CD4-positive, alpha-beta T cell (primary cell): Measurements from ENCODE around the gene IGSF23. TPM values are rescaled to one million over a fixed set of nuclear protein-coding genes. Genes with fewer than 3 reads are reported as not detected.

Experiments used
- ATAC-seq: fragments of 200-7000 bp; cut with Tn5 transposase; one replicate; pipeline ENCODE4 v1.10.0; 2022; ENCODE audit warnings: mild to moderate bottlenecking; ENCODE audit not compliant: poor library complexity
- CTCF ChIA-PET: fragments of 350-600 bp; sonication (Branson Sonifier 250); formaldehyde crosslinking; loops from one replicate; lab custom pipeline; 2021; ENCODE audit warnings: antibody characterized with exemption, inconsistent platforms; lab: Charles Lee
- POLR2A ChIA-PET: fragments of 350-600 bp; sonication (Branson Sonifier 250); formaldehyde crosslinking; loops from one replicate; lab custom pipeline; 2021; ENCODE audit warnings: antibody characterized with exemption, inconsistent platforms; lab: Charles Lee
- DNase-seq, 14 experiments: peaks; one replicate each; pipeline ENCODE4 v3.0.0-alpha.2; 2013 to 2020; ENCODE audit warnings: mixed read lengths in 2 of 14
- H3K27ac ChIP-seq, 2 donors: one replicate each; pipeline versions ENCODE4 v1.5.1 to v1.7.0; 2013; ENCODE audit warnings: low read length in 2 of 2, low read depth in 1 of 2, mild to moderate bottlenecking in 1 of 2
- H3K27me3 ChIP-seq, 2 experiments: 1 replicate in 1 of 2; 2 replicates in 1 of 2; pipeline versions ENCODE4 v1.6.1 to v1.7.0; 2013; ENCODE audit warnings: low read length in 2 of 2, control low read depth in 1 of 2, mild to moderate bottlenecking in 1 of 2, moderate library complexity in 1 of 2; ENCODE audit not compliant: insufficient read depth in 2 of 2, control insufficient read depth in 1 of 2
- H3K36me3 ChIP-seq: one replicate; pipeline ENCODE4 v1.6.1; 2013; ENCODE audit warnings: low read length, control low read depth; ENCODE audit not compliant: insufficient read depth
- H3K4me1 ChIP-seq: one replicate; pipeline ENCODE4 v1.6.1; 2013; ENCODE audit warnings: low read length, control low read depth; ENCODE audit not compliant: insufficient read depth
- H3K4me3 ChIP-seq: one replicate; pipeline ENCODE4 v1.5.1; 2013; ENCODE audit warnings: mild to moderate bottlenecking, low read length, moderate library complexity
- H3K9me3 ChIP-seq, 2 experiments: 1 replicate in 1 of 2; 2 replicates in 1 of 2; pipeline versions ENCODE4 v1.6.1 to v1.7.0; 2013; ENCODE audit warnings: low read length in 2 of 2, mild to moderate bottlenecking in 2 of 2, control low read depth in 1 of 2, moderate library complexity in 1 of 2; ENCODE audit not compliant: control insufficient read depth in 1 of 2, insufficient read depth in 1 of 2
- H3K27ac Mint-ChIP-seq: one replicate; pipeline ENCODE4 v1.8.0; 2020; ENCODE audit warnings: mixed read lengths
- H3K27me3 Mint-ChIP-seq: one replicate; pipeline ENCODE4 v1.8.0; 2021; ENCODE audit warnings: mixed read lengths
- H3K36me3 Mint-ChIP-seq: one replicate; pipeline ENCODE4 v1.8.0; 2021; ENCODE audit warnings: low read depth, mixed read lengths
- H3K4me1 Mint-ChIP-seq: one replicate; pipeline ENCODE4 v1.8.0; 2021; ENCODE audit warnings: low read depth, mixed read lengths
- H3K4me3 Mint-ChIP-seq: one replicate; pipeline ENCODE4 v1.8.0; 2020; ENCODE audit warnings: mild to moderate bottlenecking, mixed read lengths
- H3K9me3 Mint-ChIP-seq: one replicate; pipeline ENCODE4 v1.8.0; 2020; ENCODE audit warnings: mixed read lengths
- intact Hi-C, 2 experiments: fragments of 100-400 bp; cut with DNase I in 1 of 2; cut with micrococcal nuclease in 1 of 2; formaldehyde crosslinking; loops; one replicate each; pipeline versions ENCODE4 v1.15.1 to v1.9.0; 2023 to 2025; cut with DNase I, micrococcal nuclease
- total RNA-seq, 174 experiments: library from RNA in 2 of 174; stranded (reverse) in 2 of 174; gene quantifications; one replicate each; pipeline ENCODE4 v1.2.3 and lab custom pipeline; 2021 to 2026
- TF ChIP-seq, protein P1 (sequence below): fragments of 200-600 bp; IDR thresholded peaks from one replicate; pipeline ENCODE4 v1.8.0; 2022; ENCODE audit warnings: antibody characterized with exemption, mild to moderate bottlenecking

IGSF23 gene
- total RNA-seq, 2 experiments from 2014 or later = not detected

DNA sequence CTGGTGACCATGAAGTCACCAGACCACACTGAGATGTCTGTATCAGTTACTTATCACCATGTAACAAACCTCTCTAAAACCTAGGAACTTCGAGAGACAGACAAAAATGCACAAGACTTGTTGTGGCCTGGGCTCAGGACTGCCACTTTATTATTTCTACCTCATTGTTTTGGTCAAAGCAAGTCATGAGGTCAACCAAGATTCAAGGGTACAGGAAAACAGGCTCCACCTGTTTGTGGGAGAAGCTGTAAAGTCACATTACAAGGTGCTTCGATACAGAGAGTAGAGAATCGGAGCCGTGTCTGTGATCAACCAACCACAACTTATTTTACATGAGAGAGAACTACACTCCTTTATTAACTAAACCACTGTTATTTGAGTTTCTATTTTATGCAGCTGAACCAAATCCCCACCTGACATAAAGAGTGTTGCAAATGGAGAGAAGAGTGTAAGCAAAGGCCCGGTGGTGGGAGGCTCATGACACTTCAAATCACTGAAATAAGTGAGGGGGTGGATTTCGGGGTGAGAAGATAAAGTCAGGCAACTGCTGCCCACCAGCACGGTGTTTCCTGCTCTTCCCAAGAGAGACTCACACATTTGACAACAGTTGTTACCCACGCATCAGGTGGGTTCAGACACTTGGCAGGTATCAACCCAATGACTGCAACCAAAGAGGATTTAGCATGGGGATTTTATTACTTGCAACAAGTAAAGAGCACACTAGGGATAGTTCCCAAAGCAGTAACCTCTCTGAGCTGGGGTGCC lies 39.0 kb upstream of the IGSF23 start:
- Mint-ChIP-seq H3K27ac (no peak overlapping the region), H3K27me3 (no peaks in the 10 kb centered on the region), H3K9me3 (no peaks in the 10 kb centered on the region), H3K4me3 (no peak overlapping the region), H3K4me1 (no peaks in the 10 kb centered on the region), H3K36me3 (no peaks in the 10 kb centered on the region)
- peaks cover 0 to 23% of the 10 kb centered on the region in 2 experiments for H3K9me3 ChIP-seq
- TF ChIP-seq, protein P1, sequence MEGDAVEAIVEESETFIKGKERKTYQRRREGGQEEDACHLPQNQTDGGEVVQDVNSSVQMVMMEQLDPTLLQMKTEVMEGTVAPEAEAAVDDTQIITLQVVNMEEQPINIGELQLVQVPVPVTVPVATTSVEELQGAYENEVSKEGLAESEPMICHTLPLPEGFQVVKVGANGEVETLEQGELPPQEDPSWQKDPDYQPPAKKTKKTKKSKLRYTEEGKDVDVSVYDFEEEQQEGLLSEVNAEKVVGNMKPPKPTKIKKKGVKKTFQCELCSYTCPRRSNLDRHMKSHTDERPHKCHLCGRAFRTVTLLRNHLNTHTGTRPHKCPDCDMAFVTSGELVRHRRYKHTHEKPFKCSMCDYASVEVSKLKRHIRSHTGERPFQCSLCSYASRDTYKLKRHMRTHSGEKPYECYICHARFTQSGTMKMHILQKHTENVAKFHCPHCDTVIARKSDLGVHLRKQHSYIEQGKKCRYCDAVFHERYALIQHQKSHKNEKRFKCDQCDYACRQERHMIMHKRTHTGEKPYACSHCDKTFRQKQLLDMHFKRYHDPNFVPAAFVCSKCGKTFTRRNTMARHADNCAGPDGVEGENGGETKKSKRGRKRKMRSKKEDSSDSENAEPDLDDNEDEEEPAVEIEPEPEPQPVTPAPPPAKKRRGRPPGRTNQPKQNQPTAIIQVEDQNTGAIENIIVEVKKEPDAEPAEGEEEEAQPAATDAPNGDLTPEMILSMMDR = no peak
- no peak for ATAC-seq
- H3K4me1 ChIP-seq = no peaks in the 10 kb centered on the region
- H3K4me3 ChIP-seq = no peak overlapping the region
- no peak overlapping the region for H3K27ac ChIP-seq
- CTCF ChIA-PET = no interaction called here
- intact Hi-C loops = no loop called here
- no peaks in the 10 kb centered on the region for H3K27me3 ChIP-seq
- H3K36me3 ChIP-seq = no peaks in the 10 kb centered on the region
- DNase-seq = no peak
- POLR2A ChIA-PET = no interaction called here

DNA sequence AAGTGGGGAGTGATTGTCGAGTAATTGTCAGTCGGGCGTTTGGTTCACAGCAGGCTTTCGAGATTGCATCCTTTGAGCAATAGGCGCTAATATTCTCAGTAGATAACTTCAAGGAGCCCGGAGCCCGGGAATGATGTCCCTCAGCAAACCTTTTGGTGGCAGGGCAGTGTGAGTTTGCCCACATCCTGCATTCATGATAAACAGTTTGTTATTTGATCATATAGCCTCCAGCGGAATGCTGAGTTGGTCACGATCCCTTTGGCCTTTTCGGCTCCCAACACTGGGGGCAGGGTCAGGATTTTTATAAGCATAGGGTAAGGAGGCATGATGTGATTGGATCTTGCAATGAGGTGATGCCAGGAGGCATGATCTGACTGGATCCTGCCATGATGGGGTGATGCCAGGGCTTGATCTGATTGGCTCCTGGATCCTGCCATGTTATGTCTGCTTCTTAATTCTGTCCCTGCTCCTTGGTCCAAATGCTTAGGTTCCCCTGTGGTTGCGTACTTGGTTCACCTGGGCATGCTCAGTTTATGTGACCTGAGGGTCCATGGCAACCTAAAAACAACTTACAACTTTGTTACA lies 38.2 kb upstream of the IGSF23 start:
- DNase-seq = no peak
- Histone ChIP-seq H3K36me3 (no peaks in the 10 kb centered on the region), H3K9me3 (peaks cover 0 to 29% of the 10 kb centered on the region in 2 experiments), H3K4me1 (no peaks in the 10 kb centered on the region), H3K27me3 (no peaks in the 10 kb centered on the region), H3K27ac (no peak overlapping the region), H3K4me3 (no peak overlapping the region)
- TF ChIP-seq, protein P1 = no peak
- POLR2A ChIA-PET = no interaction called here
- intact Hi-C loops = no loop called here
- no peak overlapping the region for H3K27ac Mint-ChIP-seq
- H3K27me3 Mint-ChIP-seq = no peaks in the 10 kb centered on the region
- H3K9me3 Mint-ChIP-seq = peaks cover 3% of the 10 kb centered on the region
- H3K4me3 Mint-ChIP-seq = no peak overlapping the region
- no peak for ATAC-seq
- H3K4me1 Mint-ChIP-seq = no peaks in the 10 kb centered on the region
- CTCF ChIA-PET = no interaction called here
- H3K36me3 Mint-ChIP-seq = no peaks in the 10 kb centered on the region

DNA sequence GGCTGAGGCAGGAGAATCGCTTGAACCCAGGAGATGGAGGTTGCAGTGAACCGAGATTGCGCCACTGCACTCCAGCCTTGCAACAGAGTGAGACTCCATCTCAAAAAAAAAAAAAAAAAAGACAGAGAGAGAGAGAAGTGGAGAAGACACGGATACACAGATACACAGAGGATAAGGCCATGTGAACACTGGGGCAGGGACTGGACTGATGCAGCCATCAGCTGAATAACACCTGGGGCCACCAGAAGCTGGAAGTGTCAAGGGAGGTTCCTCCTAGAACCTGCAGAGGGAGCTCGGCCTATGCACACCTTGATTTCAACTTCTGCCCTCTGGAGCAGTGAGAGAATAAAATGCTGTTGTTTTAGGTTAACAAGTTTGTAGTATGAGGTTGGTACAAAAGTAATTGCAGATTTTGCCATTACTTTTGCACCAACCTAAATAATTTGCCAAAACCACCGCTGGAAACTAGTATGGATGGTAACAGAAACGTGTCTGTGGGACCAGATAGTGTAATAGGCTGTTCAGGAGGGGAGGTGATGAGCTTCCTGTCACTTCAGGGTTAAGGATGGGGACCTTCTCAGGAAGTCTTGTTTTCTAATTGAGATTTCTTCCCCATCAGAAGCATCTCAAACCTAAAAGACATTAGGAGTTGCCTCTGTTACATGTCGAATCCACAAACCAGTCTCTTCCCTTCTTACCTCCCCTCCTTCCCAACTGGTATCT lies 36.4 kb upstream of the IGSF23 start:
- intact Hi-C loops = no loop called here
- no peak overlapping the region for H3K27ac ChIP-seq
- Mint-ChIP-seq H3K27ac (no peak overlapping the region), H3K4me1 (no peaks in the 10 kb centered on the region), H3K9me3 (peaks cover 3% of the 10 kb centered on the region), H3K27me3 (no peaks in the 10 kb centered on the region), H3K4me3 (no peak overlapping the region), H3K36me3 (no peaks in the 10 kb centered on the region)
- no peaks in the 10 kb centered on the region for H3K4me1 ChIP-seq
- ATAC-seq = no peak
- CTCF ChIA-PET = no interaction called here
- POLR2A ChIA-PET = no interaction called here
- peaks cover 0 to 33% of the 10 kb centered on the region in 2 experiments for H3K9me3 ChIP-seq
- TF ChIP-seq, protein P1 = peak; percentile 21
- no peaks in the 10 kb centered on the region for H3K27me3 ChIP-seq
- no peak overlapping the region for H3K4me3 ChIP-seq
- peak in 3 of 14 experiments; percentile 6 to 42 (median 32) for DNase-seq
- H3K36me3 ChIP-seq = no peaks in the 10 kb centered on the region
